K562 (cell line): ENCODE measurements around the gene AFF1. TPM values are rescaled to one million over a fixed set of nuclear protein-coding genes. Genes with fewer than 3 reads are reported as not detected.

Source experiments
- ATAC-seq: fragments of 200-7000 bp; cut with Tn5 transposase; 3 replicates; pipeline ENCODE4 v1.9.1; 2020; ENCODE audit warnings: moderate library complexity
- BruUV-seq: library from RNA; stranded (reverse); fragments of 400-500 nt; replicated peaks from 2 replicates; lab custom pipeline; 2021; lab: Mats Ljungman, UMichigan
- CTCF ChIA-PET: fragments of 300-600 bp; formaldehyde crosslinking; extraction: SDS; loops from one replicate; lab custom pipeline; 2021; ENCODE audit warnings: low intra/inter-chr PET ratio; lab: Yijun Ruan, JAX
- POLR2A ChIA-PET: fragments of 300-600, 350-650 bp; sonication (Branson Sonifier 250); formaldehyde crosslinking; extraction: SDS; loops from one replicate; lab custom pipeline; 2021; ENCODE audit warnings: antibody characterized with exemption, inconsistent platforms; lab: Yijun Ruan, JAX
- DNase-seq, 4 experiments: peaks; one replicate each; pipeline versions ENCODE4 v3.0.0 to v3.0.0-alpha.2; 2011 to 2018; ENCODE audit warnings: low spot score in 3 of 4, mixed read lengths in 3 of 4; ENCODE audit errors: extremely low read depth in 1 of 4
- FAIRE-seq: peaks from 2 replicates; lab custom pipeline; 2011; peaks lifted over from hg19 to GRCh38; lab: Jason Lieb, UNC
- H2AFZ ChIP-seq: 2 replicates; pipeline ENCODE4 v1.6.0; 2011; ENCODE audit warnings: low read depth, low read length, control low read depth, inconsistent platforms
- H3K27ac ChIP-seq: fragments of 200-600 bp; 3 replicates; pipeline ENCODE4 v1.8.0; 2011; ENCODE audit warnings: low read depth, mild to moderate bottlenecking, control low read depth, inconsistent platforms, low read length, moderate library complexity, mixed read lengths; ENCODE audit errors: extremely low read depth
- H3K27me3 ChIP-seq, 2 experiments: fragments of 300-600 bp in 1 of 2; 2 replicates in 1 of 2; 3 replicates in 1 of 2; pipeline versions ENCODE4 v1.6.0 to v1.8.0; 2011; ENCODE audit warnings: inconsistent platforms in 2 of 2, low read length in 2 of 2, mild to moderate bottlenecking in 1 of 2, mixed read lengths in 1 of 2, moderate library complexity in 1 of 2; ENCODE audit not compliant: control insufficient read depth in 2 of 2, insufficient read depth in 2 of 2
- H3K36me3 ChIP-seq: fragments of 300-600 bp; 3 replicates; pipeline ENCODE4 v1.8.0; 2011; ENCODE audit warnings: mild to moderate bottlenecking, low read length, inconsistent platforms; ENCODE audit not compliant: control insufficient read depth, insufficient read depth
- H3K4me1 ChIP-seq, 2 experiments: fragments of 200-600 bp in 1 of 2; replicated peaks in 1 of 2; 2 replicates in 1 of 2; 3 replicates in 1 of 2; pipeline versions ENCODE4 v1.5.1 to v1.8.0; 2011; ENCODE audit warnings: inconsistent platforms in 2 of 2, low read length in 2 of 2, mild to moderate bottlenecking in 1 of 2, mixed read lengths in 1 of 2, moderate library complexity in 1 of 2; ENCODE audit not compliant: control insufficient read depth in 2 of 2, insufficient read depth in 2 of 2
- H3K4me2 ChIP-seq: 2 replicates; pipeline ENCODE4 v1.6.1; 2011; ENCODE audit warnings: low read length, control low read depth, inconsistent platforms, mixed read lengths; ENCODE audit not compliant: insufficient read depth
- H3K4me3 ChIP-seq: fragments of 200-600 bp; sonication (generic), shearing (Covaris generic); 2 replicates; pipeline ENCODE4 v1.5.1; 2016; ENCODE audit warnings: control low read depth, inconsistent platforms
- H3K79me2 ChIP-seq: fragments of 200-600 bp; 3 replicates; pipeline ENCODE4 v1.8.0; 2011; ENCODE audit warnings: low read length, inconsistent platforms; ENCODE audit not compliant: control insufficient read depth, insufficient read depth
- H3K9ac ChIP-seq, 2 experiments: 2 replicates each; pipeline versions ENCODE4 v1.6.0 to v1.6.1; 2011; ENCODE audit warnings: low read depth in 2 of 2, low read length in 2 of 2, control low read depth in 1 of 2, inconsistent platforms in 1 of 2, mild to moderate bottlenecking in 1 of 2, mixed read lengths in 1 of 2; ENCODE audit not compliant: insufficient read depth in 1 of 2
- H3K9me1 ChIP-seq: one replicate; pipeline ENCODE4 v1.6.0; 2011; ENCODE audit warnings: inconsistent platforms, mild to moderate bottlenecking, low read length, moderate library complexity; ENCODE audit not compliant: control insufficient read depth, insufficient read depth
- H3K9me3 ChIP-seq: replicated peaks from 2 replicates; pipeline ENCODE4 v1.5.1; 2011; ENCODE audit warnings: low read depth, low read length, inconsistent platforms; ENCODE audit not compliant: control insufficient read depth, insufficient read depth
- H4K20me1 ChIP-seq: replicated peaks from 2 replicates; pipeline ENCODE4 v1.6.1; 2011; ENCODE audit warnings: low read length, inconsistent platforms, mixed read lengths; ENCODE audit not compliant: control insufficient read depth, insufficient read depth
- GABPB2 ChIP-seq: fragments of 250-450 bp; sonication (Bioruptor Pico); conservative IDR thresholded peaks from 2 replicates; pipeline ENCODE4 v1.5.1; 2021; ENCODE audit warnings: mild to moderate bottlenecking
- HEY1 ChIP-seq: fragments of 250-450 bp; sonication (Bioruptor Pico); IDR thresholded peaks from 2 replicates; pipeline ENCODE4 v1.5.0; 2020; ENCODE audit warnings: mild to moderate bottlenecking, moderate library complexity, borderline replicate concordance
- MXI1 ChIP-seq: IDR thresholded peaks from 2 replicates; pipeline ENCODE4 v1.6.1; 2011; ENCODE audit warnings: low read depth, mild to moderate bottlenecking, improper control_type of control experiment, low read length
- TAL1 ChIP-seq: fragments of 450-650 bp; IDR thresholded peaks from 2 replicates; pipeline ENCODE4 v1.6.1; 2016; ENCODE audit warnings: mild to moderate bottlenecking
- WGBS: fragments of 100-300 bp; shearing (Covaris generic); methylation state at CpG from one replicate; pipeline ENCODE4 v1.1.6; 2016; ENCODE audit warnings: low coverage, mixed read lengths; ENCODE audit not compliant: insufficient coverage; ENCODE audit errors: missing lambda C conversion rate; 5-methylcytosine and 5-hydroxymethylcytosine counted together
- in situ Hi-C: fragments of 300-500 bp; cut with MboI; formaldehyde crosslinking; loops from 4 replicates; pipeline ENCODE4 v1.15.0; 2018; ENCODE audit warnings: inconsistent platforms, mixed read lengths
- intact Hi-C: fragments of 100-400 bp; cut with micrococcal nuclease; formaldehyde crosslinking; loops from 2 replicates; pipeline ENCODE4 v1.14.2; 2022
- polyA plus RNA-seq, 8 experiments: library from polyadenylated mRNA; depleted of rRNA in 4 of 8; stranded (reverse) in 5 of 8; unstranded in 3 of 8; fragments of >200 nt; fragmentation: Nextera tagmentation in 2 of 8; fragmentation: Illumina TruSeq in 1 of 8; extraction: Ambion mirVana in 2 of 8; extraction: Trizol in 1 of 8; gene quantifications; 2 replicates each; pipeline versions ENCODE4 v1.2.1 to v1.2.3, GENCODE V29; 2011 to 2014; ENCODE audit warnings: inconsistent platforms in 1 of 8, missing spikeins in 1 of 8
- total RNA-seq, 7 experiments: library from RNA; depleted of rRNA in 6 of 7; stranded (reverse); fragments of >200 nt in 6 of 7; fragmentation: Illumina TruSeq in 2 of 7; extraction: Trizol in 2 of 7; gene quantifications; 2 replicates each; pipeline versions ENCODE4 v1.2.1 to v1.2.3, GENCODE V29; 2011 to 2021; ENCODE audit warnings: low replicate concordance in 1 of 7
- TF ChIP-seq, protein P1 (sequence below): IDR thresholded peaks from 2 replicates; pipeline ENCODE4 v1.6.1; 2012; ENCODE audit warnings: low read depth, low read length, improper control_type of control experiment, borderline replicate concordance
- TF ChIP-seq, protein P2 (sequence below): fragments of 250-450 bp; sonication (Bioruptor Pico); IDR thresholded peaks from 2 replicates; pipeline ENCODE4 v1.9.0; 2021; ENCODE audit warnings: mild to moderate bottlenecking
- TF ChIP-seq, protein P3 (sequence below): fragments of 450-650 bp; formaldehyde crosslinking; IDR thresholded peaks from 2 replicates; pipeline ENCODE4 v1.4.0; 2020; ENCODE audit warnings: mild to moderate bottlenecking, moderate library complexity
- TF ChIP-seq, protein P4 (sequence below): fragments of 250-450 bp; sonication (Bioruptor Pico); IDR thresholded peaks from 2 replicates; pipeline ENCODE4 v1.5.1; 2021; ENCODE audit warnings: mild to moderate bottlenecking

The AFF1 gene
- total and polyA plus RNA-seq, 9 of the 15 experiments (the other 6 are each of a cell fraction or from before 2014, with no cell fraction given): 4.1 to 47.5 (median 17.2) TPM

DNA sequence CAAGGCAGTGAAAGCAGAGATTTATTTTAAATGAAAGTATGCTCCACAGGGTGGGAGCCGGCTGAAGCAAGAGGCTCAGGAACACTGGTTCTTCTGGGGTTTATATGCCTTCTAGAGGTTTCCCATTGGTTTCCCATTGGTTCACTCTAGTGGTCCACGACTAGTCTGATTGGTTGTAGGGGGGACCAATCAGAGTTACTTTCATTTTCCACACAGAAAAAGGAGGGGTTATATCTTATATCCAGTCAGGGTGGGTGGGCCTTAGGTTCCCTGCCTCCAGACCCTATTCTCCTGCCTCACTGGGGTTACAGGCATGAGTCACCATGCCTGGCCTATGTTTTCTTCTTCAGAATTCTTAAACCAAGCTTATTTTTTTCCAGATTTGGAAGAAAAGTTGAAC lies 184.0 kb downstream of the AFF1 start (continued):
- TF ChIP-seq, protein P1, sequence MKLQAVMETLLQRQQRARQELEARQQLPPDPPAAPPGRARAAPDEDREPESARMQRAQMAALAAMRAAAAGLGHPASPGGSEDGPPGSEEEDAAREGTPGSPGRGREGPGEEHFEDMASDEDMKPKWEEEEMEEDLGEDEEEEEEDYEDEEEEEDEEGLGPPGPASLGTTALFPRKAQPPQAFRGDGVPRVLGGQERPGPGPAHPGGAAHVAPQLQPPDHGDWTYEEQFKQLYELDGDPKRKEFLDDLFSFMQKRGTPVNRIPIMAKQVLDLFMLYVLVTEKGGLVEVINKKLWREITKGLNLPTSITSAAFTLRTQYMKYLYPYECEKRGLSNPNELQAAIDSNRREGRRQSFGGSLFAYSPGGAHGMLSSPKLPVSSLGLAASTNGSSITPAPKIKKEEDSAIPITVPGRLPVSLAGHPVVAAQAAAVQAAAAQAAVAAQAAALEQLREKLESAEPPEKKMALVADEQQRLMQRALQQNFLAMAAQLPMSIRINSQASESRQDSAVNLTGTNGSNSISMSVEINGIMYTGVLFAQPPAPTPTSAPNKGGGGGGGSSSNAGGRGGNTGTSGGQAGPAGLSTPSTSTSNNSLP: no peak

DNA sequence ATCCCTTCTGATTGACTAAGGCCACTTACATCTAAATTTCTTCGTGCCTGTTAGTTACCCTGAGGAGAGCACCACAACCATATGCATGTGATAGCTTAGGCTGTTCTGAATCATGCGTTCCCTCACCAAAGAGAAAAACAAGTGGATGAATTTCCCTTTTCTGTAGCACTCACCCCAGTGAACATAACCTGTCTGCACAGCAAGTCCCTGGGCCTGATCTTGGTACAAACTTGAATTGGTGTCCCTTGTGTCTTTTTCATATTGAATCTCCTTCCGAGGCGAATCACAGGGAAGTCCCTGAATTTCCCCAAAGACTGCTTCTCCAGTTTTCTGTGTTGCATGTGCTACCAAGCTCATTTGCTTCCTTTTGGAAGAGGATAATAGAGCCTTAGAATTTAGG lies 185.2 kb downstream of the AFF1 start:
- no peaks in the 10 kb centered on the region; the same call in 2 of the 3 replicates for H3K79me2 ChIP-seq
- H3K9ac ChIP-seq: no peak overlapping the region
- TF ChIP-seq, protein P2, sequence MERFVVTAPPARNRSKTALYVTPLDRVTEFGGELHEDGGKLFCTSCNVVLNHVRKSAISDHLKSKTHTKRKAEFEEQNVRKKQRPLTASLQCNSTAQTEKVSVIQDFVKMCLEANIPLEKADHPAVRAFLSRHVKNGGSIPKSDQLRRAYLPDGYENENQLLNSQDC: no peak
- no peak for TF ChIP-seq MXI1
- TF ChIP-seq, protein P3, sequence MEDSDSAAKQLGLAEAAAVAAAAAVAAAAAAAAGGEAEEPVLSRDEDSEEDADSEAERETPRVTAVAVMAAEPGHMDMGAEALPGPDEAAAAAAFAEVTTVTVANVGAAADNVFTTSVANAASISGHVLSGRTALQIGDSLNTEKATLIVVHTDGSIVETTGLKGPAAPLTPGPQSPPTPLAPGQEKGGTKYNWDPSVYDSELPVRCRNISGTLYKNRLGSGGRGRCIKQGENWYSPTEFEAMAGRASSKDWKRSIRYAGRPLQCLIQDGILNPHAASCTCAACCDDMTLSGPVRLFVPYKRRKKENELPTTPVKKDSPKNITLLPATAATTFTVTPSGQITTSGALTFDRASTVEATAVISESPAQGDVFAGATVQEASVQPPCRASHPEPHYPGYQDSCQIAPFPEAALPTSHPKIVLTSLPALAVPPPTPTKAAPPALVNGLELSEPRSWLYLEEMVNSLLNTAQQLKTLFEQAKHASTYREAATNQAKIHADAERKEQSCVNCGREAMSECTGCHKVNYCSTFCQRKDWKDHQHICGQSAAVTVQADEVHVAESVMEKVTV (CRISPR knock-in tag): no peak
- TF ChIP-seq HEY1 (CRISPR knock-in tag): no peak
- TF ChIP-seq GABPB2: no peak
- TF ChIP-seq, protein P4, sequence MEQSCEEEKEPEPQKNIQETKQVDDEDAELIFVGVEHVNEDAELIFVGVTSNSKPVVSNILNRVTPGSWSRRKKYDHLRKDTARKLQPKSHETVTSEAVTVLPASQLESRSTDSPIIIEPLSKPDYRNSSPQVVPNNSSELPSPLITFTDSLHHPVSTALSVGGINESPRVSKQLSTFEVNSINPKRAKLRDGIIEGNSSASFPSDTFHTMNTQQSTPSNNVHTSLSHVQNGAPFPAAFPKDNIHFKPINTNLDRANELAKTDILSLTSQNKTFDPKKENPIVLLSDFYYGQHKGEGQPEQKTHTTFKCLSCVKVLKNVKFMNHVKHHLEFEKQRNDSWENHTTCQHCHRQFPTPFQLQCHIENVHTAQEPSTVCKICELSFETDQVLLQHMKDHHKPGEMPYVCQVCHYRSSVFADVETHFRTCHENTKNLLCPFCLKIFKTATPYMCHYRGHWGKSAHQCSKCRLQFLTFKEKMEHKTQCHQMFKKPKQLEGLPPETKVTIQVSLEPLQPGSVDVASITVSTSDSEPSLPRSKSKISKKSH (CRISPR knock-in tag): no peak
- TF ChIP-seq TAL1: no peak
- no peak overlapping the region for H2AFZ ChIP-seq
- ATAC-seq (no peak), DNase-seq (no peak), FAIRE-seq (no peak)
- no peak overlapping the region for H3K4me3 ChIP-seq
- no peaks in the 10 kb centered on the region for H3K9me3 ChIP-seq
- intact Hi-C loops: no loop called here
- no TSS peak for BruUV-seq
- no peak overlapping the region for H3K27ac ChIP-seq
- H4K20me1 ChIP-seq: no peaks in the 10 kb centered on the region
- no peaks in the 10 kb centered on the region for H3K27me3 ChIP-seq
- 98% methylated on average over 4 of the region's 4 CpGs for WGBS
- in situ Hi-C loops: loop anchor here (25.0 kb wide), 1 partner anchor 608 kb away; no protein-coding TSS in a partner anchor
- H3K4me2 ChIP-seq: no peak overlapping the region
- no peaks in the 10 kb centered on the region for H3K4me1 ChIP-seq
- POLR2A ChIA-PET: interaction anchor here (0.8 to 1.2 kb wide), 3 partner anchors 12 to 101 kb away, joined by 3 read pairs; no protein-coding TSS in a partner anchor
- no peaks in the 10 kb centered on the region for H3K9me1 ChIP-seq
- peaks cover 80% of the 10 kb centered on the region for H3K36me3 ChIP-seq
- CTCF ChIA-PET: no interaction called here
